ENCODE results near the gene CAMK1D. TPM values are rescaled to one million over a fixed set of nuclear protein-coding genes. Genes with fewer than 3 reads are reported as not detected.

The CAMK1D gene
- total and polyA plus RNA-seq, 10 of the 15 experiments (the other 5 are each of a cell fraction or from before 2014, with no cell fraction given): 2.1 to 35.5 (median 14.7) TPM

GRCh38 chr10:12538491-12538995 is 189.2 kb downstream of the CAMK1D start:
- intact Hi-C loops (cut with micrococcal nuclease; ENCODE audit: unreplicated experiment): no loop called here
- ChIA-PET SMC1A (ENCODE audit: uncharacterized antibody, unreplicated experiment) (interaction anchor here (1.2 kb wide), 2 partner anchors 10 to 174 kb away, joined by 3 read pairs; no protein-coding TSS in a partner anchor), RAD21 (ENCODE audit: unreplicated experiment) (interaction anchor here (0.7 kb wide), 1 partner anchor 279 kb away, joined by 4 read pairs; no protein-coding TSS in a partner anchor), CTCF (interaction anchor here (2.1 kb wide), 1 partner anchor 55 kb away, joined by 4 read pairs; no protein-coding TSS in a partner anchor), POLR2A (interaction anchor here (0.5 kb wide), 2 partner anchors 9 to 35 kb away, joined by 3 to 9 read pairs; no protein-coding TSS in a partner anchor)
- in situ Hi-C loops (cut with MboI): no loop called here
- H3K27ac ChIP-seq (ENCODE audit: control insufficient read depth, insufficient read depth): no peak overlapping the region
- no peak overlapping the region for H3K4me3 ChIP-seq
- H3K9ac ChIP-seq (ENCODE audit: control insufficient read depth, insufficient read depth, low read length): no peak overlapping the region
- H3K4me1 ChIP-seq (ENCODE audit: control insufficient read depth, insufficient read depth, low read length): no peaks in the 10 kb centered on the region
- ATAC-seq (no peak), DNase-seq (ENCODE audit: low read depth, low spot score) (no peak), FAIRE-seq (no peak)
- no peaks in the 10 kb centered on the region for H3K79me2 ChIP-seq (ENCODE audit: control insufficient read depth, insufficient read depth, low read length)
- H3K9me3 ChIP-seq (replicated peaks; ENCODE audit: control insufficient read depth, insufficient read depth, low read length): no peaks in the 10 kb centered on the region
- no peaks in the 10 kb centered on the region for H3K27me3 ChIP-seq (replicated peaks in 1 of 2; ENCODE audit: control insufficient read depth in 2 of 2, insufficient read depth in 2 of 2, low read length in 1 of 2)
- BruUV-seq (replicated peaks): no TSS peak
- no peak overlapping the region for H2AFZ ChIP-seq (ENCODE audit: control insufficient read depth, low read depth, low read length)
- H3K4me2 ChIP-seq (ENCODE audit: control insufficient read depth, insufficient read depth): no peak overlapping the region
- whole genome bisulfite sequencing (ENCODE audit: insufficient coverage, insufficient replicate concordance, low lambda C conversion rate, missing lambda C conversion rate): 75% methylated on average over 9 of the region's 9 CpGs
- H4K20me1 ChIP-seq (ENCODE audit: control insufficient read depth, insufficient read depth): no peaks in the 10 kb centered on the region
- no peaks in the 10 kb centered on the region for H3K36me3 ChIP-seq (ENCODE audit: control insufficient read depth in 2 of 2, insufficient read depth in 2 of 2, low read length in 1 of 2)
- TF ChIP-seq POLR2AphosphoS5 (IDR thresholded peaks at IDR 0.05; ENCODE audit: low read length) (no peak), SMAD1 (IDR thresholded peaks at IDR 0.05; ENCODE audit: low read depth, partially characterized antibody) (no peak), TARDBP (IDR thresholded peaks at IDR 0.05; ENCODE audit: borderline replicate concordance) (no peak), PBX3 (IDR thresholded peaks at IDR 0.05; ENCODE audit: insufficient replicate concordance, low read depth, low read length) (no peak), ZNF622 (IDR thresholded peaks at IDR 0.05) (no peak), SUZ12 (IDR thresholded peaks at IDR 0.05; ENCODE audit: unreplicated experiment) (no peak), ZZZ3 (IDR thresholded peaks at IDR 0.05; ENCODE audit: control insufficient read depth, insufficient read length, low read depth) (no peak), CREB1 (IDR thresholded peaks at IDR 0.05; ENCODE audit: low read depth) (no peak), MEF2A (IDR thresholded peaks at IDR 0.05; ENCODE audit: insufficient read depth, low read depth, low read length) (no peak), MAX (IDR thresholded peaks at IDR 0.05; ENCODE audit: low read depth, low read length) (no peak), RUNX3 (IDR thresholded peaks at IDR 0.05; ENCODE audit: low read length) (no peak), RB1 (IDR thresholded peaks at IDR 0.05; ENCODE audit: borderline replicate concordance) (no peak), ZSCAN29 (IDR thresholded peaks at IDR 0.05) (no peak), ZNF207 (IDR thresholded peaks at IDR 0.05; ENCODE audit: borderline replicate concordance) (no peak), SMAD5 (IDR thresholded peaks at IDR 0.05; ENCODE audit: low read depth) (no peak), KLF5 (IDR thresholded peaks at IDR 0.05; ENCODE audit: partially characterized antibody) (no peak), NFXL1 (IDR thresholded peaks at IDR 0.05; ENCODE audit: borderline replicate concordance) (no peak), CUX1 (IDR thresholded peaks at IDR 0.05; ENCODE audit: insufficient replicate concordance, low read depth, low read length) (no peak), ZBED1 (IDR thresholded peaks at IDR 0.05; ENCODE audit: borderline replicate concordance) (no peak)

Data from GM12878 (cell line).